GM12892 (cell line): ENCODE results near the gene SLC5A8.

Experiments used
- DNase-seq: peaks from one replicate; pipeline ENCODE4 v3.0.0; 2011; ENCODE audit not compliant: insufficient read length
- FAIRE-seq: peaks from 2 replicates; lab custom pipeline; 2011; peaks lifted over from hg19 to GRCh38; lab: Jason Lieb, UNC
- POLR2A ChIP-seq: IDR thresholded peaks from 2 replicates; pipeline ENCODE4 v1.6.1; 2011; ENCODE audit warnings: low read depth, low read length, control low read depth
- POLR2AphosphoS5 ChIP-seq: IDR thresholded peaks from 2 replicates; pipeline ENCODE4 v1.6.1; 2011; ENCODE audit warnings: low read depth, low read length, control low read depth
- TAF1 ChIP-seq: IDR thresholded peaks from 2 replicates; pipeline ENCODE4 v1.6.1; 2011; ENCODE audit warnings: low read depth, mild to moderate bottlenecking, control low read depth, low read length, borderline replicate concordance

SLC5A8 gene

DNA sequence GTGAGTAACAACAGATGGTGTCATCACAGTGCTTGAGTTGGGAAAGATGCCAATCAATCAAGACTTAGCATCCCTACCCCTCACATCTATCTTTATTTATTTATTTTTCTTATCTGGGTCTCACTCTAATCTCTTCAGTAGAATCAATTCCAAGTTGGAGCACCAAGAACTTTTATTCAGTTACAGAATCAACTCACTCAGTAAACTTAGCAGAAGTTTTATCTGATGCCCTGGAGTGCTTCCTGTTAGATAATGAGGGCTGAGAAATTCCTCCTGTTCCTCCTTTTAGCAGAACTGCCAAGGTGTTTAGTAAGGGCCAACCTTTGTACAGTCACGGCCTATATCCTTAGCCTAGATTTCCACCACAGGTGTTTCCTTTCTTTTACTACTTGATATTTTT, 11.3 kb upstream of the SLC5A8 start:
- no peak for TF ChIP-seq POLR2AphosphoS5
- no peak for TF ChIP-seq POLR2A
- no peak for TF ChIP-seq TAF1
- FAIRE-seq = no peak
- no peak for DNase-seq

DNA sequence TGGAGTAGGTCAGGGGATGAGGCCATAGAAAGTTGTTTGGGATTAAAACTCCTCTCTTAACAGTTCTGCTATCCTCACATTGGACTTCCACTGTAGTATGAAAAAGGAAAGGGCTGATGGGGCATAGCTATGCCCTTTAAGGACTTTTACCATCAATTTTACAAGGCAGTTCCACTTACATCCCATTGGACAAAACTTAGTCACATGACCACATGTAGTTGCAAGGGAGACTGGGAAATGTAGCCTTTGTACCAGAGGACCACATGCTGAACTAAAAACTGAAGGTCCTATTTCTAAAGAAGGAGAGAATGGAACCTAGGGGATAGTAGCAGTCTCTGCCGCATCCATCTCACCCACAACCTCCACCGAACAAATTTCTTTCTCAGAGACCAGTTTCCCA, 6.8 kb upstream of the SLC5A8 start:
- no peak for TF ChIP-seq TAF1
- TF ChIP-seq POLR2AphosphoS5 = no peak
- TF ChIP-seq POLR2A = no peak
- FAIRE-seq (no peak), DNase-seq (no peak)

DNA sequence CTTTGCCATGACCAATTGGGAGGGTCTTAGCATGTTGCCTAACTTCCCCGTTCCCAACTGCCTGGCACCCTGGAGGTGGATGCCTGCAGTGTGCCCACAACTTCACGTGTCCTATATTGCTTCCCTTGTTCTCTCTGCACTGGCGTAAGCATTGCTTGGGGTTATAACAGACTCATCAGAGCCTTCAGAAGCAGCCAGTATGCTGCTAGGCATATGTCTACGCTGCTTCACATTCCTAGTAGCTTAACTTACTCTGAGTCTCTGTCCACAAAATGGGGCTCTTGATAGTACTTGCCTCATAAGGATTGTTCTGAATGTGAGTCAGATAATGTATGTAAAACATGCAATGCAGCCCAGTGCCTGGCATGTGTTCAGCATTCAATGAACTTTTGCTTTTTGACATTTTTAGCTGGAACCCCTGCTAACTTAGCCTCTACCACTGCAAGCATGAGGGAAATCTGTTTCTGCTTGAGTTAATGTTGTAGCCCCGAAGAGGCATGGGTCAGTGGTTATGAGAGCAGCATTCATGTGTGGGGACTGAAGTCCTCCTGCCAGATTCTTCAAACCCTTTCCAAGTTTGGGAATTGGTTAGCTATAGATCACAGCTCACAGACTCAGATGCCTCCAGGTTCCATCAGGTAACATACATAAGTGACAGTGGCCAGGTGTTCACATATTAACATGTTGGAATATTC, 2.8 kb downstream of the SLC5A8 start:
- no peak for TF ChIP-seq TAF1
- TF ChIP-seq POLR2AphosphoS5 = no peak
- no peak for TF ChIP-seq POLR2A
- no peak for FAIRE-seq
- no peak for DNase-seq

DNA sequence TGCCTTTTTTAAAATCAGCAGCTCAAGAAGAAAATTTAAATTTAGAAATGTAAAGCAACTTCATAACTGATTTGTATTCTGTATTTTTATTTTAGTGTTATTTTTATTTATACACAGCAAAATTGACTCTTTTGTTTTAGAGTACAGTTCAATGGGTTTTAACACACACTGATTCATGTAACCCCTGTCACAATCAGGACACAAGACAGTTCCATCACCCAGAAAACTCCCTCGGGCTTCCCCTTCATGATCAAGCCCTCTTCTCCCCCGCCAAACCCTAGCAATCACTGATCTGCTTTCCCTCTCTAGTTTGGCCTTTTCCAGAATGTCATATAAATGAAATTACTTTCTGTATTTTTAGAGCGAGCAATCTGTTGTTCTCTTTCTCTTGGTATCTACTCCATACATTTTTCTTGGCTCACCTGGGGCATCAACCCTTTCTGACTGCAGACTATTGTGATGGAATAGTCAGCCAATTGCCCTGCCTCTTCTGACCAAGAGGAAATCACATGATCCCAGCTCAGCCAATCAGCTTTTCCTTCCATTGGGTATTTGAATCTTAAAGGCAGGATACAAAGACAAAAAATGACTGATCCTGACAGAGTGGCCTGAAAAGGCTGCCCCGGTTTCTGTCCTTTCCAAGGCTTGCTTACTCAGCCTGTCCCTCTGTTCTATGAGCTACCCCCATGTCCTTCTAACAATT, 5.3 kb downstream of the SLC5A8 start:
- no peak for FAIRE-seq
- DNase-seq = no peak
- TF ChIP-seq POLR2A = no peak
- TF ChIP-seq POLR2AphosphoS5 = no peak

DNA sequence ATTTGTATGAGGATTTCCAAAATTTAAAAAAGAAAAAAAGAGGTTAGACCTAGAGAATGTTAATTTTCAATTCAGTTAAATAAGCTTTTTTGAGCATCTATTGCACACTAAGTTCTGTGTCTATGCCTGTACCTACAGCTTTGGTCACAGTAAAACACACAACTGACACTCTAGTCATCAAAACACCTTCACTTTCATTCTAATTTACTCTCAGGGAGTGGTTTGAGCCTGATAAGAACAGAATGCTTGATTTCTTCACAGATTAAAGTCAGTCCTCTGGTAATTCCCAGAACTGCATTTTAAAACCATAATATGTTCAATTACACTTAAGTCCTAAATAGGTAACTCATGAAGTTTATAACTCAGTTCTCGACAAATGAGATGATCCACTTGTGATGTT, 9.2 kb downstream of the SLC5A8 start:
- DNase-seq = no peak
- no peak for FAIRE-seq
- TF ChIP-seq POLR2A = no peak
- TF ChIP-seq TAF1 = no peak
- TF ChIP-seq POLR2AphosphoS5 = no peak

DNA sequence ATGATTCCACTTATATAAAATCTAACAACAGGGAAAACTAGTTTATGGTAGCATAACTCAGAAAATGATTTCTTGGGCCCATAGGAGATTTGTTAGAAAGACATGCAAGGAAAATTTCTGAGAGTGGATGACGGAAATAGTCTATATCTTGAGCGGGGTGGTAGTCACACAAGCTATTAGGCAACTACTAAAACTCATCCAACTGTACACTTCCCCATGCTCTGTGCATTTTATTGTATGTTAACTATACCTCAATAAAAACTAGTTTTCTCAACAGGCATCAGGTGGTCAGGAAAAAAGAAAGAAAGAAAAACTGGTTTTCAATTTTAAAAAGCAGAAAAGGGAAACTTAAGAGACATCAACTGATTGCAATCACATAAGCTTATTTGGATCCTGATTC, 9.9 kb downstream of the SLC5A8 start:
- FAIRE-seq (no peak), DNase-seq (no peak)
- TF ChIP-seq POLR2AphosphoS5 (no peak), TAF1 (no peak), POLR2A (no peak)

DNA sequence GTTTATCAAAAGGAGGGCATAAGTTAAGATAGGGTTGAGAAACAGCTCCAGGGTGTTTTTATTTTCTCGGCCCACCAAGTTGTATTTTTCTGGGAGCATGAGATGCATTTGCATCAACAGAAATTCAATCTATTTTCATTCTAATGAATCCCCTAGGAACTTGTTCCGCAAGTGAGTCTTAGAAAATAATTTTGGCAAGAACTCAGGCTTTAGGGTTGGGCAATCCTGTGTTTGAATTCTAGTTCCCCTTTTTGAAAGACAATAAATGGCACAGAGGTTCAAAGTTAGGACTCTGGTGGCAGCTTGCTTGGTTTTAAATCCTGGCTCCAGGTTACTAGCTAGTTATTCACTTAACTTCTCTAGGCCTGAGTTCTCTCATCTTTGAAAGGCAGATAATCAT, 23.7 kb downstream of the SLC5A8 start:
- TF ChIP-seq TAF1 (no peak), POLR2AphosphoS5 (no peak), POLR2A (no peak)
- FAIRE-seq = no peak
- no peak for DNase-seq

DNA sequence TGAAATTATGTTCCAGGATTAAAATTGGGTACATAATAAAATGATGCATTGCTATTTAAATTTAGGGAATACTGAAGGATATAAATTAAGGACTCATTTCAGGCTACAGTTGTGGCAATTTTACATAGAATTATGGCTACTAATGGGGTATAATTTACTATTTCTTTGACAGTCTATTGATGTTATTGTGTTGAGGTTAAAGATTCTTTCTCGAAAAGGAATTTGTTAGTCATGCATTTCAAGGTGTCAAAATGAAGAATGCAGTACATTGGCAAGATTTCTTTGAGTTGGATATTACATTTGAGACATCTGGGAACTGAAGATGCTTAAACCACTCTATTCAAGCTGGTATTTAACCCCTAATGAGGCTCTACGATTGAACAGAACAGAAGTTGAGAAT, 28.3 kb downstream of the SLC5A8 start:
- no peak for FAIRE-seq
- DNase-seq = no peak
- TF ChIP-seq TAF1 (no peak), POLR2AphosphoS5 (no peak), POLR2A (no peak)

DNA sequence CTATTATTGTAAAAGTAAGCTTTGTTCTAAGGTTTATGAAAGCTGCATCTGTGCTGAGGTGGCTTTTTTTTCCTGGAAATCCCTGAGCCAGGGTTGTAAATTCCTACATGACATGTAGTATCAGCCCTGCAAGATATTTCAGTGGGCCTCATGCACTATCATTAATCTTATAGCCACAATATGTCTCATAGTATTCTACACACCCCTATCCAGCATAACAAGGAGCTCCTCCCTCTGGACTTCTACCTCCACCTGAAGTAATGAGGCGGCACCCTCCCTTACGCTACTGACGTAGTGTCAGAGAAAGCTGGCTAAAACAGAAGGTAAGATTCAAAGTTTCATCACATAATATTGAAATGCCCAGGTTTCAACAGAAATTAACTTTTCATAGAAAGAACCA, 35.5 kb downstream of the SLC5A8 start:
- FAIRE-seq (no peak), DNase-seq (no peak)
- TF ChIP-seq POLR2A (no peak), POLR2AphosphoS5 (no peak), TAF1 (no peak)

DNA sequence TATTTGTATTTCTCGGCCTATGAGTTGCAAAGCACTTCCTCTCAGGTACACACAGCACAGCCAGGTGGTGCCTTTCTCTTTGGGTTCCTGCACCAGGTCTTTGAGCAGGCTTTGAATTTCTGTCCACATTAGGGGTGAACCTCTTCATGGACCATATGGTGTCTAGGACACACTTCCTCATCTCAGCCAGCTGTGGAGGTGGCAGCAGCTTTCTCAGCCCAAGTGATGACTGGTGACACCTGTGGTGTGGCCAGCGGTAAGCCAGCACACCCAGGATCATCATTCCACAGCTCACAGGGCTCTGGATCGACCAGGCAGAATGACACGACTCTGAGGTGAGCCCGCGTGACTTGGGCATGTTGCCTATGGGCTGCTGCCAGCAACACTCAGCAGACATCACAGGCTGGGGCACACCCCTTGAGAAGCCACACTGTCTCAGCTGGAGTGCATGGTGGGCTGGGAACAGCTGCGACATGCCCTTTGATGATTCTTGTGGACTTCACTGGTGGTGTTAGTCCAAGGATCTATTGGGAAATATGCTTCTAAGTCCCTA, 36.8 kb downstream of the SLC5A8 start:
- TF ChIP-seq TAF1 (no peak), POLR2A (no peak), POLR2AphosphoS5 (no peak)
- DNase-seq = no peak
- no peak for FAIRE-seq

DNA sequence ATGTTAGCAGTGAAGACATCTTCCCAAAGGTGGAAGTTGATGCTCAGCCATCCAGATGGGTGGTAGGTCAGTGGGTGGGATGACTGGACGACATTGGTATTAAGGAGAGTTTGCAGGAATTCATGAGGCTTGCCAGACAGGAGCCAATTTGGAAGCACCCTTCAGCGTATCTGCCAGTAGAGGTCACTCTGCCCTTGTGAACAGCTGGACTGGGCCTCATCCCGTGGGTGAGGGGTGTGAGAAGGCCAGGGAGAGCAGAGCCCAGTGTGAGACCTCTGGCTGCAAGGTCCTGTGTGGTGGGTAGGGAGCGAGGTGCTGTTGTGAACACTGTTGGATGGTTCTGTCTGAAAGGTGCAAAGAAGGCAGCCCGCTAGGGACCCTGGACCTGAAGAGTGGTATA, 37.7 kb downstream of the SLC5A8 start:
- FAIRE-seq (no peak), DNase-seq (no peak)
- no peak for TF ChIP-seq TAF1
- TF ChIP-seq POLR2A = no peak
- TF ChIP-seq POLR2AphosphoS5 = no peak

DNA sequence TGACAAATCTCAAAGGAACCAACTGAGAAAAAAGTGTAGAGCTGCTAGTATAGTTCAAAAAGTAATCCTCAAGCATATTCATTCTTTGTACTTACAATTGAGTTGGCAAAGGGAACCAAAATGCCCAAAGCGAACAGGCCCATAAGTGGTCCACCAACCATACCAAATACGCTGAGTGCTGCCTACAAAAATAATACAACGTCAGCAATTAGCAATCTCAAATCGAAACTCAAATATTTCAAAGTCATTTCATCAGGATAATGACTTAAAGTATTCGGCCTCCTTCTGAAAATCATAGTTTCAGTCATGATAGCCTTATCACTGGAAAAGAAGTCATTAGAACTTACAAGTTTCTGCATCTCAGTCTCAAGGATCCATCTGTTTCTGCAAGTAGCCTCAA, 42.0 kb downstream of the SLC5A8 start:
- TF ChIP-seq POLR2AphosphoS5 (no peak), POLR2A (no peak), TAF1 (no peak)
- DNase-seq (no peak), FAIRE-seq (no peak)
